Sigmoid colon (tissue), 7 donors: ENCODE data around the gene PODNL1. TPM values are rescaled to one million over a fixed set of nuclear protein-coding genes. Genes with fewer than 3 reads are reported as not detected.

ENCODE experiments used
- DNase-seq: peaks from one replicate; pipeline ENCODE4 v3.0.0-alpha.2; 2019
- H3K27ac ChIP-seq, 4 donors: fragments of 200-600 bp; sonication (generic); one replicate each; pipeline ENCODE4 v1.5.1; 2016 to 2019; ENCODE audit warnings: mild to moderate bottlenecking in 1 of 4
- H3K27me3 ChIP-seq, 3 donors: fragments of 200-600 bp; sonication (generic); one replicate each; pipeline ENCODE4 v1.5.1; 2019; ENCODE audit warnings: mild to moderate bottlenecking in 1 of 3
- H3K36me3 ChIP-seq, 4 donors: fragments of 200-600 bp; sonication (generic); one replicate each; pipeline ENCODE4 v1.5.1; 2016 to 2019
- H3K4me1 ChIP-seq, 4 donors: fragments of 200-600 bp; sonication (generic); one replicate each; pipeline ENCODE4 v1.5.1; 2017 to 2019
- H3K4me3 ChIP-seq, 4 donors: fragments of 200-600 bp; sonication (generic); one replicate each; pipeline ENCODE4 v1.5.1; 2017 to 2019; ENCODE audit warnings: mild to moderate bottlenecking in 2 of 4, moderate library complexity in 1 of 4
- H3K9me3 ChIP-seq, 4 donors: fragments of 200-600 bp in 3 of 4; sonication (generic) in 3 of 4; one replicate each; pipeline versions ENCODE4 v1.5.1 to v1.6.1; 2013 to 2019
- CTCF ChIP-seq, 4 experiments: fragments of 450-650 bp in 3 of 4; fragments of 200-600 bp in 1 of 4; IDR thresholded peaks; one replicate each; pipeline ENCODE4 v1.5.1; 2016 to 2019; ENCODE audit warnings: antibody characterized with exemption in 4 of 4, mild to moderate bottlenecking in 3 of 4, moderate library complexity in 2 of 4
- EP300 ChIP-seq, 4 donors: sonication (generic); formaldehyde crosslinking; IDR thresholded peaks; one replicate each; pipeline ENCODE4 v1.6.1; 2017; ENCODE audit warnings: antibody characterized with exemption in 4 of 4
- POLR2A ChIP-seq, 2 donors: fragments of 450-650 bp; IDR thresholded peaks; one replicate each; pipeline ENCODE4 v1.6.1; 2016; ENCODE audit warnings: antibody characterized with exemption in 2 of 2, mild to moderate bottlenecking in 2 of 2, moderate library complexity in 2 of 2
- POLR2AphosphoS5 ChIP-seq, 4 donors: sonication (generic); formaldehyde crosslinking; IDR thresholded peaks; one replicate each; pipeline ENCODE4 v1.6.1; 2017; ENCODE audit warnings: antibody characterized with exemption in 4 of 4
- WGBS, 2 donors: extraction: QIAGEN DNeasy Blood & Tissue Kit; methylation state at CpG; one replicate each; pipeline ENCODE4 v1.1.7; 2013; 5-methylcytosine and 5-hydroxymethylcytosine counted together
- intact Hi-C: fragments of 100-400 bp; cut with DNase I; formaldehyde crosslinking; loops from one replicate; pipeline ENCODE4 v1.15.1; 2023
- polyA plus RNA-seq, 3 donors: library from polyadenylated mRNA; stranded (reverse); fragments of 200-250 nt; gene quantifications; one replicate each; pipeline ENCODE4 v1.2.3, GENCODE V29; 2013
- total RNA-seq, 4 donors: library from RNA; depleted of rRNA; stranded (reverse); fragments of >200 nt; gene quantifications; one replicate each; pipeline ENCODE4 v1.1.0, GENCODE V29; 2016
- donor health status: healthy with polysubstance abuse.
- donor health status: Bipolar disorder and iron deficiency.
- donor health status: healthy.

Gene PODNL1
- total and polyA plus RNA-seq, 7 donors = 2.5 to 5.4 (median 2.9) TPM; not detected in 4

- no peak overlapping the region for H3K27ac ChIP-seq
- DNase-seq = no peak
- peaks cover 6 to 50% (median 26%) of the 10 kb centered on the region in 3 donors for H3K27me3 ChIP-seq
- intact Hi-C loops = no loop called here
- H3K36me3 ChIP-seq = no peaks in the 10 kb centered on the region
- no peaks in the 10 kb centered on the region for H3K9me3 ChIP-seq
- H3K4me3 ChIP-seq = no peak overlapping the region
- 74 to 79% methylated on average over 22 of the region's 22 CpGs for WGBS, 2 donors
- TF ChIP-seq CTCF (IDR thresholded peaks at IDR 0.05) = no peak
- no peak for TF ChIP-seq EP300 (IDR thresholded peaks at IDR 0.05)
- TF ChIP-seq POLR2A (IDR thresholded peaks at IDR 0.05) = no peak
- TF ChIP-seq POLR2AphosphoS5 (IDR thresholded peaks at IDR 0.05) = no peak
- no peaks in the 10 kb centered on the region for H3K4me1 ChIP-seq
Observed at GRCh38 chr19:13935765-13936510, 2.3 kb downstream of the PODNL1 start.

- 92 to 96% methylated on average over 2 of the region's 2 CpGs for WGBS, 2 donors
- no peak for TF ChIP-seq POLR2A (IDR thresholded peaks at IDR 0.05)
- TF ChIP-seq CTCF (IDR thresholded peaks at IDR 0.05) = no peak
- TF ChIP-seq EP300 (IDR thresholded peaks at IDR 0.05) = no peak
- TF ChIP-seq POLR2AphosphoS5 (IDR thresholded peaks at IDR 0.05) = no peak
- H3K4me3 ChIP-seq = no peak overlapping the region
- no peak overlapping the region for H3K27ac ChIP-seq
- DNase-seq = no peak
- H3K9me3 ChIP-seq = no peaks in the 10 kb centered on the region
- H3K36me3 ChIP-seq = peaks cover 0 to 9% (median 0%) of the 10 kb centered on the region in 4 donors
- peaks cover 6 to 50% (median 26%) of the 10 kb centered on the region in 3 donors for H3K27me3 ChIP-seq
- no peaks in the 10 kb centered on the region for H3K4me1 ChIP-seq
- intact Hi-C loops = loop anchor here (5.0 kb wide), 1 partner anchor 587 kb away; no protein-coding TSS in a partner anchor
Observed at GRCh38 chr19:13934785-13935109, 3.5 kb downstream of the PODNL1 start.

GRCh38 chr19:13932911-13933393 lies 5.3 kb downstream of the PODNL1 start:
- H3K9me3 ChIP-seq = no peaks in the 10 kb centered on the region
- peaks cover 6 to 43% (median 19%) of the 10 kb centered on the region in 3 donors for H3K27me3 ChIP-seq
- TF ChIP-seq POLR2A (IDR thresholded peaks at IDR 0.05) (no peak), EP300 (IDR thresholded peaks at IDR 0.05) (no peak), CTCF (IDR thresholded peaks at IDR 0.05) (no peak), POLR2AphosphoS5 (IDR thresholded peaks at IDR 0.05) (no peak)
- DNase-seq = no peak
- no peaks in the 10 kb centered on the region for H3K4me1 ChIP-seq
- no peak overlapping the region for H3K4me3 ChIP-seq
- intact Hi-C loops = loop anchor here (5.0 kb wide), 1 partner anchor 586 kb away; no protein-coding TSS in a partner anchor
- 70 to 91% methylated on average over 42 of the region's 42 CpGs for WGBS, 2 donors
- peaks cover 0 to 14% (median 2%) of the 10 kb centered on the region in 4 donors for H3K36me3 ChIP-seq
- no peak overlapping the region for H3K27ac ChIP-seq

GRCh38 chr19:13932149-13932637 lies 6.0 kb downstream of the PODNL1 start:
- Histone ChIP-seq H3K4me3 (no peak overlapping the region), H3K27me3 (peaks cover 0 to 35% (median 12%) of the 10 kb centered on the region in 3 donors), H3K9me3 (no peaks in the 10 kb centered on the region), H3K4me1 (no peaks in the 10 kb centered on the region), H3K36me3 (peaks cover 0 to 21% (median 4%) of the 10 kb centered on the region in 4 donors), H3K27ac (no peak overlapping the region)
- 92 to 93% methylated on average over 6 of the region's 6 CpGs for WGBS, 2 donors
- intact Hi-C loops = loop anchor here (5.0 kb wide), 1 partner anchor 585 kb away; no protein-coding TSS in a partner anchor
- TF ChIP-seq EP300 (IDR thresholded peaks at IDR 0.05) (no peak), CTCF (IDR thresholded peaks at IDR 0.05) (no peak), POLR2A (IDR thresholded peaks at IDR 0.05) (no peak), POLR2AphosphoS5 (IDR thresholded peaks at IDR 0.05) (no peak)
- DNase-seq = no peak
